Kidney capillary endothelial cell (primary cell): ENCODE results near the gene ZNF697.
"Not testable (repeated sequence)": the region's sequence is repeated elsewhere in the genome, so short reads cannot be mapped to it uniquely, and the experiment has no call there.

Experiments
- DNase-seq: peaks from one replicate; pipeline ENCODE4 v3.0.0-alpha.2; 2018; ENCODE audit warnings: low spot score

Gene ZNF697

DNA sequence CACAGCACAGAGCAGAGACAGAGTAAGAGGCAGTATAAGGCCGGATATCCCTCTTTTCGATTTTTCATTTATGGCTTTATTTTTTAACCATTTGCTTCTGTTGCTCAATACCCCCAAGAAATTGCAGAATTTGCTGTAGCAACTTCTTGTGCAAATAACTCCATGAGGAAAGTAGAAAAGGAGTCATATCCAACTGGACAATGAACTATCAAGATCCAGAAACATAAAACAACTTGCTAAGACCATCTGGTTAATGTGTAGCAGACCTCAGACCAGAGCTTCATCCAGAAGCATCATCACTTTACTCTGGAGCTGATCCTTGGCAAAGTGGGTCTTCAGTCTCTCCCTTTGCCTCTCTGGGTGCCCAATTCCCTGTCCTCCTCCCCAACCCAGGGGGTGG lies 45.9 kb downstream of the ZNF697 start:
- no peak for DNase-seq

DNA sequence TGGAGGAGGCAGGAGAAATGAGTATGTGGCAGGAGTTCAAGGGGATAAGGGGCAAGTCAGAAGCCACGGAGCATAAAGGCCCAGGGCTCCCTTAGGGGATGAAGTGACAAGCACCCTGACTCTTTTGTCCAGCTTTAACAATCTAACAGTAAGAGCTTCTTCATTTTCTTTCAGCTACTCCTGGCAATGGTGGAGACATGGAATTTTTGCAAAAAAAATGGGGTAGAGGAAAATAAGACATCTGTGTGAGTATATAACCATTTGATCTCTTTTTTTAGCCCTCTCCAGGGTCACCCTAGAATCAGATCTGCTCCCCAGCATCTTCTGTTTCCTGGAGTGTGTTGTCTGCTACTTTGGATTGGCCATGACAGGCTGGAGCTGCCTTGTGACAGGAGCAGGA lies 47.1 kb downstream of the ZNF697 start:
- no peak for DNase-seq

DNA sequence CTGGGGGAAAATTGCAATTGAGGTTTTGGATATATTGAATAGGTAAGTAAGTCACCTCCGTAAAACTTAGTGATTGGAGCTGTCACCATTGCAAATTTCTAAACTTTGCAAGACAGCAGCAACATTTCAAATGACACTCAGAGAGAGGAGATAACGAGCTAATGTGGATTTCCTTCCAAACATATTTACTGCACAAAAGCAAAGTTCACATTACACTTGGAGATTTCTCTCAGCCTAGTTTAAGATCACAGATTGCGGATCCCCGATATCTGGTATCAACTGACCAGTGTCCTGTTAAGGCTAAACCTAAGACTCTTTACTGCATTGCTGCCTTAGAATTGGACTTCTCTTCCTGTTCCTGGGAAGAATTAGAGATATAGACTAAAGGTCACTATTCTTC lies 47.5 kb downstream of the ZNF697 start:
- DNase-seq, result no peak

DNA sequence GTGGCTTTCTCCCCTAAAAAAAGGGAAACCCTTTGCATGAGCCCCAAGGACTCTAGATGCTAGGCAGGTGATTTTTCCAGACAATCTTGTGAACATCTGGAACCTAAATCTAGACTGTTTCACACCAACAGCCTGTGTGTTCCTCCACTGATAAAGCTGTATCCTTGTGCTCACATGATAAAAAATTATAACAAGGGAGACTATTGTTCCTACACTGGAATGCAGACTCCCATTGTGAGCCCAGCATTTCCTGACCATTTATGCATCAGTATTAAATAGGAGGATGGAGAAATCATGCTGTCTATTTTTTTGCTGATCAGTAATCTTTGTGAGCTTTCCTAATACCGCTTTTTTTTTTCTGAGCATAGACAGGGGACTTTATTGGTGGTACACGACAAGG lies 52.5 kb downstream of the ZNF697 start:
- no peak for DNase-seq

DNA sequence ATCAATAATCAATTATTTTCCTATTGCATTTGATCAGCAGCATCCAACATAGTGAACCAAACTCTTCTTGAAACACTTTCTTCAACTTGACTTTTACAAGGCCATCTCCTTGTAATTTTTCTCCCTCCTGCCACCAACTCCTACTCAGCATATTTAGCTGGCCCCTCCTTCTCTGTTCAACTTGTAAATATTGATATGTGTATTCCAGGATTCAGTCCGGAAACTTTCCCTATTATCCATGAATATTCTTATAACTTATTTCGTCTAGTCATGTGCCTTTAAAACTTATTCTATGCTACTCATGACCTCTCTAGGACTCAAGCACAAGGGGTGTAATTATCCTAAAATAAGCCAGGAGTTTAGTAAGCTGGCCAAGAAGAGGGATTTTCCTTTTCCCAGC lies 52.9 kb downstream of the ZNF697 start:
- DNase-seq, result no peak

DNA sequence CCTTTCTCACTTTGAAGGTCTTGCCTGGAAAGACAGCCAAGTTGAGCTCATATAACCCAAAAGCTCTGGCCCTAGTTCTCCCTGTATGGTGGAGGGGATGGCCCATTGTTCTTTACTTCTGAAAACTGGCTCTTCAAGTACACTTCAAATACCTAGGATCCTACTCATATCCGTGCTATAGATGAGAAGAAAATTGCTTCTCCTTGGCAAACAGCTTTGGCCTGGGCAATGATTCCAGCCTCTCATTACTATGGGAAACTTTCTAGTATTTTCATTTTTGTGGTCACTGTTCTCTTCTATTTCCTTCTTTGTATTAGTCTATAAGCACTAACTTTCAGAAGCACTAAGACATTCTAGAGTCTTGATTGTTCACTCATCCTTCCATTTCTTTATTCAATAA lies 53.7 kb downstream of the ZNF697 start:
- DNase-seq, result no peak

DNA sequence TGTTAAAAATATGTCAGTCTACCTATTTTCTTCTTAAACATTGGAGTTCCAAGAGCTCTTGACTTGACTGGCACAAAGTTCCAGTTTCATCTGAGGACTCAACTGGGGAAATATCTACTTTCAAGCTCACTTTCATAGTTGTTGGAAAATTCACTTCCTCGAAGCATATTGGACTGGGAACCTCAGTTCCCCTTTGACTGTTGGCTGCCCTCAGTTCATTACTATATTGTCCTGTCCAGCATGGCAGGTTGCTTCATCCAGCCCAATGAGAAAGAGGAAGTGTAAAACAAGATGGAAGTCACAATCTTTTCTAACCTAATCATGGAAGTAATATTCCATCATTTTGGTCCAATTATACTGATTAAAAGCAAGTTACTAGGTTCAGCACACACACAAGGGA lies 54.3 kb downstream of the ZNF697 start:
- DNase-seq, result no peak

DNA sequence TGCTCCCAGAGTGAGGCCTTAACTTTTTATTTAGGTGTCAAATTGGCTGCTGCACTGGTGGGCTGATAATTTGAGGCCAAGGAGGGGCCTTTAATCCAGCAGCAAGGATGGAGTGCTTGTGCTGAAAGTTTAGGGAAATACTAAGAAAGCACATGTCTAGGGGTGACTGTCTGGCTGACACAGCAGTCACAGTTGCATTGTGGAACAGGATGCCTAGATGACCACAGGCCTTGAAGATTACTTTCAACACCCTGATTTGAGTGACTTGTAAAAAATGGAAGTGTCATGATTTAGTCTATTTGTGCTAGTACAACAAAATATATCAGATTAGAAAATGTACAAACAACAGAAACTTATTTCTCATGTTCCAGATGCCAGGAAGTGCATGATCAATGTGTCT lies 57.7 kb downstream of the ZNF697 start:
- DNase-seq, result no peak

DNA sequence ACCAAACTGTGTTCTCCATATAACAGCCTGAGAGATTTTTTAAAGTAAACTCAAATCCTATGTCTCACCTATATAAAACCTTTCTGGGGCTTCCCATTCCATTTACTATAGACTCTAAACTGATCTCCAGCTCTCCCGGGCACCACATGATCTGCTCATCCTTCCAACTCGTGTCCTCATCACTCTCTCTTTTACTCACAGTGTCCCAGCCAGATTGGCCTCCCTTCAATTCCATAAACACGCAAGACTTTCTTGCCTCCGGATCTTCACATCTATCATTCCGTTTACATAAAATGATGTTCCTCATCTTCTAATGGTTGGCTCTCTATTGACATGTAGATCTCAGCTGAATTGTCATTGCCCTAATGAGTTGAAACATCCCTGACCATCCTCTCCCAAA lies 59.4 kb downstream of the ZNF697 start:
- DNase-seq, result no peak

DNA sequence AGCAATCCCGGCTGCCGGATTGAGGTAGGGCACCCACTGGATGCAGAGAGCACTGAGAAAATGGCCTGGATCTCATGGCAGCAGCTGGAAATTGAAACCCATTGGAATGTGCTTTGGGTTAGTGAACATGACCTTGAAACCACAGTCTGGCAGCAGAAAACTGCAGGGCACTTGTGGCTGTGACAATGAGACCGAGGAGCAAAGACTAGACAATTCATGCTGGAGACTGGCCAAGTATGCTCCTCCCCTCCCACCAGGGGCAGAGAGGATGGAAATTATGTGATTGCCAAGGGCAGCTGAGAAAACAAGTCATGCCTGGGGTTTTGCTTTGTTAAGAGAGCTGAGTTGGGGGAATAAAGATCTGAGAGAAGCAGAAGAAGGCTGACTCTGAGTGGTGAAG lies 60.7 kb downstream of the ZNF697 start:
- DNase-seq, result no peak

DNA sequence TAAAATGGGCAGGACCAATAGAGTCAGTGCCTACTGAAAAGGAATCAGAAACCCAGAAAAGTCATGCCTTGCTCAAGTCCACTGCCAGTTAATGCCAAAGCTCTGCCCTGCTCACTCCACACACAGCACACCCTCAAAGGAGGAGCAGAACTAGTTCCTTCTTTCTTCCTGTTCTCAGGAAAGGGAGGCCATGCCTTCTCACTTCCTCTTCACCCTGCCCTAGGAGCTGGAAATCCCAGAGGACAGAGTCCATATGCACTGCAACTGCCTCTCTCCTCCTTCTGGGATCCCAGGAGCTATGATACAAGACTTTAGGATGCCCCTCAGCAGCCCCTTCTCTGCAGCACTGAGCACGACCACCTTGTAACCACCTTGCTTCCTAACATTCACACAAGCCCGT lies 62.3 kb downstream of the ZNF697 start:
- not testable (repeated sequence) for DNase-seq

DNA sequence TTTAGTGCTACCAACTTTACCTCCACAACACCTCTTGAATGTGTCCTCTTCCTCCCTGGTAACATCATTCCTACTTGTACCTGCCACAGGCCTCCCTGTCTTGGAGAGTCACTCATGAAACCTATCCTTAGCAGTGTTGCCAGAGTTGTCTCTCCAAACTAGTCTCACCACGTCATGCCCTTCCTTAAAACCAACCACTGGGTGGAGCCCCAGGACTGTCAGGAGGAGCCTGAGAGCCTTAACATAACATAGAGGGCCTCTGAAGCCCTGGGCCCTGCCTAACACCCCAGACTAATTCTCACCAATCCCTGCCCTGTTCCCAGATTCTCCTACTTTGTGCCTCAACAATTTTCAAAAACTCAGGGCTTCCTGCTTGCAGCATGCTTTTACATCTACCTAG lies 65.3 kb downstream of the ZNF697 start:
- peak; percentile 59 for DNase-seq

DNA sequence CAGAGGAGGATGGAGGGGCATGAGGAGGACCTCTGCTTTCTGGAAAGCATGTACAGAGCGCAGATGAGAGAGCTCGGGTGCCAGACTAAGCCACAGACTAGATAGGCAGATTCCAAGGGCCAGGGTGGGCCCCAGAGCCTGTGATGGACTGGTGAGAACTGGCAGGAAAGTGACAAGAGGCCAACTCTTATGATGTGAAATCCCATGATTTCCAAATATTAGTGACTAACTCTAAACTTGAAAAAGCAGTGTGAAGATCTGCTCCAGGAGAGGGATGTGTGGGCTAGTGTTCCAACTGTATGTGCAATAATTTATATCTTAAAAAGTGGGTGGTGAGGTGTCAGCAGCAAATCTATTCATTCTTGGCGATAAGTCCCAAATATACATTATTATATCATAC lies 67.0 kb downstream of the ZNF697 start:
- DNase-seq, result not testable (repeated sequence)

DNA sequence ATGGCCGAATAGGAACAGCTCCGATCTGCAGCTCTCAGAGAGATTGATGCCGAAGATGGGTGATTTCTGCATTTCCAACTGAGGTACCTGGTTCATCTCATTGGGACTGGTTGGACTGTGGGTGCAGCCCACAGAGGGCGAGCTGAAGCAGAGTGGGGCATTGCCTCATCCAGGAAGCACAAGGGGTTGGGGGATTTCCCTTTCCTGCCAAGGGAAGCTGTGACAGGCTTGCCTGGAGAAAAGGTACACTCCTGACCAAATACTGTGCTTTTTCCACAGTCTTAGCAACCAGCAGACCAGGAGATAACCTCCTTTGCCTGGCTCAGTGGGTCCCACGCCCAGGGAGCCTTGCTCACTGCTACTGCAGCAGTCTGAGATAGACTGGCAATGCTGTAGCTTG lies 74.2 kb downstream of the ZNF697 start:
- no peak for DNase-seq

DNA sequence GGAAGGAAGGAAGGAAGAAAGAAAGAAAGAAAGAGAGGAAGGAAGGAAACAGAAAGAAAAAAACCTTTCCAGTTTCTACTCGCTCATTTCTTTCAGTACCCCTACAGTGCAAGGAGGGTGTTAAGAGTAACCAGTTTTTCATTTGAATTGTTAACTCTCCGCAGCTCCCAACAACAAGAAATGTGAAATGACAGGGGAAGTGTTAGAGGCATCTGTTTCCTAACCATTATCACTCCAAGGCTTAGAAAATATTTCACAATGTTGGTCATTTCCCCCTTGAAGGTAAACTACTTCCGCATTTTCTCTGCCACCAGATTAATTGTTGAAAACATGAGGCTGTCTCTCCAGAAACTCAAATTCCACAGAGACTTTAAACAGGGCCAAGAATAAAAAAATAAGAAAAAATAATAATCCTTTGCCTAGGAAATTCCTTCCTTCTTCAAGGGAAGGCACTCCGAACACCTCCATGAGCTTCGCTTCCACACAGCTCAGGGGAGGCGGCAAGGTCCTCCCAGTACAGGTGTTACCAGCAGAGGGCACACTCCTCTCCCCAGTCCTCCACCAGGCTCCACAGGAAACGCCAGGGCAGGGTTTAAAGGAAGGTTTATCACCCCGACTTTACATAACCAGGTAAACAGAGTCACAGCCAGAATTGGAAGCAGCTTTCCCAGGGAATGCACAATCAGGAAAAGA lies 78.0 kb downstream of the ZNF697 start:
- not testable (repeated sequence) for DNase-seq
